Measurements from ENCODE around the gene PPP1R12B.
"Not testable (repeated sequence)": the region's sequence is repeated elsewhere in the genome, so short reads cannot be mapped to it uniquely, and the experiment has no call there.

PPP1R12B gene

DNA sequence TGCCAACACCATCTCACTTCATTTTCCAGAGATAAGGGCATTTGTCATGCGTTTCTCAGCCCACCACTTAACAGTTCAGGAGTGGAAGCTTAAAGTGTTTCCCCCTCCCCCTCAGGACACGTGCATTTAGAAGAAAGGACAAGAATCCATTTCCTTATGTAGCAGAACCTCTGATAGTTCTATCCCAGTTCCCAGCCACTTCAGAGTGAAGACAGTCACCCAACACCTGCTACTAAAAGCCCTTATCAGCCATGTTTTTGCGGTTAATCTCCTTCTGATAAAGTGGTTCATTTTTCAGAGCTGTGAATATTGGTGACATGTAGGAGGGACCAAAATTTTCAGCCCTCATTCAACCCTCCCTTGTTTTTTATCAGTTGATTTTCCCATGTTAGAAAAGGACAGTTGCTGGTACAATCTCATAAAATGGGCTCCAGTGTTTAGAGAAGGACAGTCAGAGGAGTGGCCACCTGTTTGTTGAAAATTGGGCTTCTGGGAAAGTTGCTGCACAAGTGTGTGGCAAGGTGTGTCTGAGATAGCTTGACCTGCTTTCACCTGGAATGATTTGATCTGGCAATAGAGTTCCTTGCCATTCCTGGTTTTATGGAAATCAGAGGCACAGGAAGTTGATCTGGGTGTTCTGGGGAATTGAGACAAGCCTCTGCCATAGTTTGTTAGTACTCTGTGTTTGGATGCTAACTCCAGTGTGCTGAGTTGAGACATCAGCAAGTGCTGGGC is 114.0 kb downstream of the PPP1R12B start:
- Histone ChIP-seq H2BK15ac (ENCODE audit: low read length) (no peak overlapping the region), H3K27me3 (ENCODE audit: control insufficient read depth in 3 of 3, insufficient read depth in 3 of 3, low read depth in 1 of 3, low read length in 3 of 3) (no peaks in the 10 kb centered on the region), H2BK5ac (ENCODE audit: low read length) (no peak overlapping the region), H3K4me1 (ENCODE audit: control insufficient read depth in 2 of 2, insufficient read depth in 1 of 2, low read depth in 1 of 2, low read length in 2 of 2) (peaks cover 0 to 13% of the 10 kb centered on the region in 2 donors), H2BK120ac (ENCODE audit: low read depth, low read length) (no peak overlapping the region), H3K9me3 (replicated peaks in 1 of 2; ENCODE audit: control insufficient read depth in 2 of 2, insufficient read depth in 1 of 2, low read depth in 1 of 2, low read length in 2 of 2) (no peaks in the 10 kb centered on the region), H3K79me1 (ENCODE audit: low read depth, low read length) (no peaks in the 10 kb centered on the region), H3K14ac (ENCODE audit: low read length) (no peak overlapping the region), H3K9ac (ENCODE audit: low read depth, low read length, poor library complexity) (no peak overlapping the region), H3K18ac (ENCODE audit: low read length) (no peak overlapping the region), H3K36me3 (replicated peaks in 1 of 2; ENCODE audit: control insufficient read depth in 2 of 2, insufficient read depth in 2 of 2, low read length in 2 of 2) (no peaks in the 10 kb centered on the region), H3K4me3 (ENCODE audit: low read length in 2 of 2) (no peak overlapping the region), H2BK12ac (ENCODE audit: low read length) (no peak overlapping the region), H3K23ac (ENCODE audit: low read depth, low read length, poor library complexity) (no peak overlapping the region), H4K91ac (ENCODE audit: low read depth, low read length, poor library complexity) (no peak overlapping the region), H3K4ac (ENCODE audit: low read length) (no peak overlapping the region), H3K27ac (replicated peaks; ENCODE audit: low read length) (no peak overlapping the region), H4K8ac (ENCODE audit: low read depth, low read length) (no peak overlapping the region), H2AFZ (ENCODE audit: low read length) (no peak overlapping the region), H2AK5ac (ENCODE audit: low read depth, low read length) (no peak overlapping the region), H3K4me2 (ENCODE audit: insufficient read depth, low read length, poor library complexity, severe bottlenecking) (no peak overlapping the region)
- no peak for DNase-seq (ENCODE audit: low spot score)
- WGBS, 2 donors (ENCODE audit: extremely low coverage in 2 of 2, insufficient read length in 2 of 2, insufficient replicate concordance in 1 of 2): no CpG with 5 or more reads among the region's 3 CpGs

DNA sequence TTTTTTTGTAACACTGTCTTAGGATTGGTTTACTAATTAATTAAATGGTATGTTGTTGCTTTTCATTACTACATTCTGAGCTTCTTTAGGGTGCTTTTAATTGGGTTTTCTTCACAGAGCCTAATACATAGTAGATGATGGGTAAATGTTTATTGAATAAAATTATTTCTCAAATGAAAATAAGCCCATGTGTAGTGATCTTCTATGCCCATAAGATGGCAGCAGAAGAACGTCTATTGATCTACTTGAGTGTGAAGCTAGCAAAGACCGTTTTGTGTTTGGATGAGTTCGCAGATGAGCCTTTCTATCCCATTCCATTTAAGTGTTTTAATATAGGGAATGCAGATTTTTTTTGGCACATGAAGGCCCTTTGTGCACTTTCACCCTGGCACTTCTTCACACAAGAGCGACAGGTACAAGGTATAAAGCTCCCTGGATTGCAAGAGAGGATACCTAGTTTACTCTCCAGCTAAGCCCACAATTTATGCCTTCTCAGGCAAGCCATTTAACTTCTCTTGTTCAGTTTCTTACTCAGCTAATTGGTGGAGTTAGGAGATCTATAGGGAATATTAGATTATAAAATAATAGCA is 115.7 kb downstream of the PPP1R12B start:
- peak; percentile 15 for DNase-seq (ENCODE audit: low spot score)
- H3K9me3 ChIP-seq (replicated peaks in 1 of 2; ENCODE audit: control insufficient read depth in 2 of 2, insufficient read depth in 1 of 2, low read depth in 1 of 2, low read length in 2 of 2); H2AK5ac ChIP-seq (ENCODE audit: low read depth, low read length): not testable (repeated sequence)

GRCh38 chr1:202465644-202466270 is 117.3 kb downstream of the PPP1R12B start:
- no CpG with 5 or more reads among the region's 3 CpGs for WGBS, 2 donors (ENCODE audit: extremely low coverage in 2 of 2, insufficient read length in 2 of 2, insufficient replicate concordance in 1 of 2)

More for the DNA sequence above, 115.7 kb downstream of the PPP1R12B start:
- H3K9ac ChIP-seq (ENCODE audit: low read depth, low read length, poor library complexity); H3K23ac ChIP-seq (ENCODE audit: low read depth, low read length, poor library complexity); H2BK15ac ChIP-seq (ENCODE audit: low read length); H2BK5ac ChIP-seq (ENCODE audit: low read length); H4K91ac ChIP-seq (ENCODE audit: low read depth, low read length, poor library complexity); H3K27ac ChIP-seq (replicated peaks; ENCODE audit: low read length); H3K4me3 ChIP-seq (ENCODE audit: low read length in 2 of 2); H4K8ac ChIP-seq (ENCODE audit: low read depth, low read length); H3K27me3 ChIP-seq (ENCODE audit: control insufficient read depth in 3 of 3, insufficient read depth in 3 of 3, low read depth in 1 of 3, low read length in 3 of 3); H3K4me1 ChIP-seq (ENCODE audit: control insufficient read depth in 2 of 2, insufficient read depth in 1 of 2, low read depth in 1 of 2, low read length in 2 of 2); H3K4me2 ChIP-seq (ENCODE audit: insufficient read depth, low read length, poor library complexity, severe bottlenecking); H2AFZ ChIP-seq (ENCODE audit: low read length); H2BK120ac ChIP-seq (ENCODE audit: low read depth, low read length); H3K14ac ChIP-seq (ENCODE audit: low read length); H3K79me1 ChIP-seq (ENCODE audit: low read depth, low read length); H3K18ac ChIP-seq (ENCODE audit: low read length); H3K36me3 ChIP-seq (replicated peaks in 1 of 2; ENCODE audit: control insufficient read depth in 2 of 2, insufficient read depth in 2 of 2, low read length in 2 of 2); H2BK12ac ChIP-seq (ENCODE audit: low read length); H3K4ac ChIP-seq (ENCODE audit: low read length): not testable (repeated sequence)
- no CpG with 5 or more reads among the region's 4 CpGs for WGBS, 2 donors (ENCODE audit: extremely low coverage in 2 of 2, insufficient read length in 2 of 2, insufficient replicate concordance in 1 of 2)

DNA sequence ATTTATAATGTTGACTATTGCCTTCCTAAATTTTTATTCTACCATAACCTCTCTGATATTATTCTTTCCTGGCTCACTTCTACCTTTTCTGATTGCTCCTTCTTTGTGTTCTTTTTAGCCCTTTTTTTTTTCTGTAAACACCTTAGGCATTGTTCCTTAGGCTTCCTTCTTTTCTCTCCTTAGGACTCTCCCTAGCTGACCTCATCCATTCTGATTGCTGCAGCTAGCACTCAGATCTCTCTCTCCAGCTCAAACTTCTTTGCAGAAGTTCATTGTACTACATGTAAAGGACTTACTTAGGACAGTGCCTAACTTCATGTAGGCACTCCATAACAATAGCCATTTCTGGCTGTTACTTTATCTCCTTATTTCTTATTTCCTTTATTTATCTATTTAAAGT is 117.8 kb downstream of the PPP1R12B start:
- not testable (repeated sequence) for H3K18ac ChIP-seq (ENCODE audit: low read length); H3K4ac ChIP-seq (ENCODE audit: low read length); H3K4me2 ChIP-seq (ENCODE audit: insufficient read depth, low read length, poor library complexity, severe bottlenecking); H3K36me3 ChIP-seq (replicated peaks in 1 of 2; ENCODE audit: control insufficient read depth in 2 of 2, insufficient read depth in 2 of 2, low read length in 2 of 2); H3K9me3 ChIP-seq (replicated peaks in 1 of 2; ENCODE audit: control insufficient read depth in 2 of 2, insufficient read depth in 1 of 2, low read depth in 1 of 2, low read length in 2 of 2); H3K4me3 ChIP-seq (ENCODE audit: low read length in 2 of 2); H2AK5ac ChIP-seq (ENCODE audit: low read depth, low read length); H3K23ac ChIP-seq (ENCODE audit: low read depth, low read length, poor library complexity); H3K9ac ChIP-seq (ENCODE audit: low read depth, low read length, poor library complexity); H2BK15ac ChIP-seq (ENCODE audit: low read length); H3K14ac ChIP-seq (ENCODE audit: low read length); H2BK120ac ChIP-seq (ENCODE audit: low read depth, low read length); H3K4me1 ChIP-seq (ENCODE audit: control insufficient read depth in 2 of 2, insufficient read depth in 1 of 2, low read depth in 1 of 2, low read length in 2 of 2); H2AFZ ChIP-seq (ENCODE audit: low read length); H2BK5ac ChIP-seq (ENCODE audit: low read length); H3K79me1 ChIP-seq (ENCODE audit: low read depth, low read length); DNase-seq (ENCODE audit: low spot score); H3K27ac ChIP-seq (replicated peaks; ENCODE audit: low read length); H2BK12ac ChIP-seq (ENCODE audit: low read length); H3K27me3 ChIP-seq (ENCODE audit: control insufficient read depth in 3 of 3, insufficient read depth in 3 of 3, low read depth in 1 of 3, low read length in 3 of 3); H4K8ac ChIP-seq (ENCODE audit: low read depth, low read length); H4K91ac ChIP-seq (ENCODE audit: low read depth, low read length, poor library complexity)

More at GRCh38 chr1:202465644-202466270, 117.3 kb downstream of the PPP1R12B start:
- not testable (repeated sequence) for H3K4me2 ChIP-seq (ENCODE audit: insufficient read depth, low read length, poor library complexity, severe bottlenecking); H2BK15ac ChIP-seq (ENCODE audit: low read length); H3K4me3 ChIP-seq (ENCODE audit: low read length in 2 of 2); H3K14ac ChIP-seq (ENCODE audit: low read length); H4K8ac ChIP-seq (ENCODE audit: low read depth, low read length); H3K36me3 ChIP-seq (replicated peaks in 1 of 2; ENCODE audit: control insufficient read depth in 2 of 2, insufficient read depth in 2 of 2, low read length in 2 of 2); H3K4me1 ChIP-seq (ENCODE audit: control insufficient read depth in 2 of 2, insufficient read depth in 1 of 2, low read depth in 1 of 2, low read length in 2 of 2); H3K27ac ChIP-seq (replicated peaks; ENCODE audit: low read length); H4K91ac ChIP-seq (ENCODE audit: low read depth, low read length, poor library complexity); H3K9me3 ChIP-seq (replicated peaks in 1 of 2; ENCODE audit: control insufficient read depth in 2 of 2, insufficient read depth in 1 of 2, low read depth in 1 of 2, low read length in 2 of 2); H3K18ac ChIP-seq (ENCODE audit: low read length); H3K4ac ChIP-seq (ENCODE audit: low read length); H3K27me3 ChIP-seq (ENCODE audit: control insufficient read depth in 3 of 3, insufficient read depth in 3 of 3, low read depth in 1 of 3, low read length in 3 of 3); H3K79me1 ChIP-seq (ENCODE audit: low read depth, low read length); H3K23ac ChIP-seq (ENCODE audit: low read depth, low read length, poor library complexity); H2BK120ac ChIP-seq (ENCODE audit: low read depth, low read length); DNase-seq (ENCODE audit: low spot score); H2BK5ac ChIP-seq (ENCODE audit: low read length); H2BK12ac ChIP-seq (ENCODE audit: low read length); H2AK5ac ChIP-seq (ENCODE audit: low read depth, low read length); H2AFZ ChIP-seq (ENCODE audit: low read length); H3K9ac ChIP-seq (ENCODE audit: low read depth, low read length, poor library complexity)

All from neuronal stem cell (in vitro differentiated cells).